HCT116 (cell line): ENCODE measurements around the gene PSMC3IP.

Experiments used
- CTCF ChIP-seq, 3 experiments: fragments of 200-600 bp in 1 of 3; sonication (generic) in 1 of 3; IDR thresholded peaks in 2 of 3; conservative IDR thresholded peaks in 1 of 3; 2 replicates each; pipeline ENCODE4 v1.5.1; 2012 to 2017; ENCODE audit warnings: low read depth in 2 of 3, low read length in 2 of 3, antibody characterized with exemption in 1 of 3, borderline replicate concordance in 1 of 3, control low read depth in 1 of 3, mild to moderate bottlenecking in 1 of 3, mixed read lengths in 1 of 3, mixed run types in 1 of 3, moderate library complexity in 1 of 3; ENCODE audit not compliant: insufficient read depth in 1 of 3
- MAX ChIP-seq: IDR thresholded peaks from 2 replicates; pipeline ENCODE4 v1.6.1; 2012
- SRF ChIP-seq: IDR thresholded peaks from 2 replicates; pipeline ENCODE4 v1.6.1; 2012; ENCODE audit warnings: low read depth

GRCh38 chr17:42578282-42578869 is 847 bp upstream of the PSMC3IP start:
- TF ChIP-seq CTCF (IDR thresholded peaks at IDR 0.05 in 2 of 3, conservative IDR thresholded peaks at IDR 0.05 in 1 of 3; ENCODE audit: borderline replicate concordance in 1 of 3, insufficient read depth in 1 of 3, low read depth in 2 of 3, low read length in 2 of 3): peak; percentile 80 to 90 (median 88)
- no peak; the same call in 1 of the 2 replicates for TF ChIP-seq MAX
- no peak for TF ChIP-seq SRF
